HG03045 (cell line): ENCODE results near the gene CHN2.

ENCODE experiments used
- ATAC-seq: cut with Tn5 transposase; IDR thresholded peaks from one replicate; pipeline ENCODE4 v1.9.1; 2021; ENCODE audit warnings: mild to moderate bottlenecking, moderate library complexity; ENCODE audit not compliant: unreplicated experiment

The CHN2 gene

DNA sequence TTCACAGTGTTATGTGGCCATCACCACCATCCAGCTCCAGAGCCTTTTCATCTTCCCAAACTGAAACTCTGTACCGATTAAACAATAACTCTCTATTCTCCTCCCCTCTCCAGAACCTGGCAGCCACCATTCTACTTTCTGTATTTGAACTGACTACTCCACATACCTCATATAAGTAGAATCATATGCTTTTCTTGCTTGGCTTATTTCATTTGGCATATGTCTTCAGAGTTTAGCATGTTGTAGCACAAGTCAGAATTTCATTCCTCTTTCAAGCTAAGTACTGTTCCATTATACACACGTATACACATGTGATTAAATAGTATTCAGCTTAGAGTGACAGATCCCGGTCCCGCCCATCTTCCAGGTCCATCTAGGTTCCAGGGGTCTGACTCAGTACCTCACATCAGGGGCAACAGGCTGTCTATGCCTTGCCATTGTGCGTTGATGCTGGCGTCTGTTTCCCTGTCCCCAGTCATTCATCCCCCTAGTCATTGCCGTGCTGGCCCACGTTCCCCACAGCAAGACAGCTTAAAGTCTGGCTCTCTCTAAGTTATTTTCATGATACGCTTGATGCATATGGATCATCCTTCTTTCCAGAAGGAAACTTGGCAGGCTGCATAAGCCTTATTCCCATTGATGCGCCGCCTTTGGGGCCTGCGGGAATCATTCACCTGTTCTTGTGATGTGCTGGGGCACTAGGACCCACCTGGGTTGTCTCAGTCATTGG is 108.3 kb downstream of the CHN2 start:
- no peak for ATAC-seq

DNA sequence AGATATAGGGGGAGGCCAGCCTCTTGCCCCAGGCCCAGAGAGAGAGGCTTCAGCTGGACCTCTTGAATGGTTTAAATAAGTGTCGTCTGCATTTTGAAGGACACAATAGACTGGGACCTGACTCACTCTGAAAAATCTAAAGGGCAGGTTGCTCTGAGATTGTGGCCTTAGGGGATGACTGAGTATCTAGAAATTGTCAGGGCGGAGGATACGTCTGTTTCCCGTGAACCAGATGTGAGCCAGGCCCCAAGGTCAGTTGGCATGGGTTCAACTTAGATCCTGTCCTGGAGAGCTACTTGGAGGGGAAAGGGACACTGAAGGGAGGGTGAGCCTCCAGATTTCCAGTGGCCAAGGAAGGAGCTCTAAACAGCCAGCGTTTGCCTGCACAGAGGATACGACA is 110.2 kb downstream of the CHN2 start:
- no peak for ATAC-seq

DNA sequence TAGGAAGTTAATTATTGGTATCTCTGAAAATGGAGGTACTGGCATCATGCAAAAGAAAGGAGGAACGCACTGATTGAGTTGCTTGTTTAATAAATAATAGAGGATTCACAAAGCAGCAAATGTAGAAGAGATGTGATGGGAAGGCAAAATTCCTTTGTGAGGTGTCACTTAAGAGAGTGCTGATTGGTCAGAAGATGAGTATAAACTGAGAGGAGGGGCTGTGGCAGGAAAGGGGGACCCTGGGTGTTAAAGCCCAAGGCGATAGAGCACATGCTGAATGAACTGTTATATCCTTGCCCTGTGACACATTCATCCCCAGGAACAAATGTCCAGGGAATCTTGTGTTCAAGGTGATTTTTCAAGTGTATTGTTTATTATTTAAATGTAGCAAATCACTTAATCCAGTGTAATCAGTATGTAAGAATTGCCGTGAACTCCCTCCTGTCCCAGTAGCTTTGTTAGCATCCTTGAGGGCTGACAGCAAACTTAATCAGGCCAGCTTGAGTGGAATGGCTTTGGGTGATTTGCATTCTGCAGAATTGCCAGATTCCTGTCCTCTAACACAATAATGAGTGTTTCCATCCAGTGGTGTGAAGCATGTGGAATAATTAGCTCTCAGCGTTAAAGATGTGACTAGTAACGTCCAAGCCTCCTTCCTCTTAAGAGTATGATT is 111.9 kb downstream of the CHN2 start:
- ATAC-seq: no peak

DNA sequence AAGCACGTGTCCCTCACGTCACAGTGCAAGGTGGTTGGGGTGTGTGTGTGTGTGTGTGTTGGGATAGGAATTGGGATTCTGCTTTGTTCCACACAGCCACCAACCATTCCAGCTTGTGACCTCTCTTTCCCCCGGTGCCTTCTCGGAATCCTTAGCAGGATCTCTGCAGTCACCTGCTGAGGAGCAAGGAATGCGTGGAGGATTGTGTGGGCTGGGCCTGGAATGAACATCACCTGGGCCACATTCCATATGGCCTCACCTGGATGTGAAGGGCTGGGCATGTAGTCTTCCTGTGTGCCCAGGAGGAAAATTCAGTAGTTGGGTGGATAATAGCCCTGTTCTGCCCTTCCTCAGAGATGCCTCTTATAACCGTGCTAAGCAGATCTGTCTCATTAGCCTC is 113.8 kb downstream of the CHN2 start:
- ATAC-seq: no peak

DNA sequence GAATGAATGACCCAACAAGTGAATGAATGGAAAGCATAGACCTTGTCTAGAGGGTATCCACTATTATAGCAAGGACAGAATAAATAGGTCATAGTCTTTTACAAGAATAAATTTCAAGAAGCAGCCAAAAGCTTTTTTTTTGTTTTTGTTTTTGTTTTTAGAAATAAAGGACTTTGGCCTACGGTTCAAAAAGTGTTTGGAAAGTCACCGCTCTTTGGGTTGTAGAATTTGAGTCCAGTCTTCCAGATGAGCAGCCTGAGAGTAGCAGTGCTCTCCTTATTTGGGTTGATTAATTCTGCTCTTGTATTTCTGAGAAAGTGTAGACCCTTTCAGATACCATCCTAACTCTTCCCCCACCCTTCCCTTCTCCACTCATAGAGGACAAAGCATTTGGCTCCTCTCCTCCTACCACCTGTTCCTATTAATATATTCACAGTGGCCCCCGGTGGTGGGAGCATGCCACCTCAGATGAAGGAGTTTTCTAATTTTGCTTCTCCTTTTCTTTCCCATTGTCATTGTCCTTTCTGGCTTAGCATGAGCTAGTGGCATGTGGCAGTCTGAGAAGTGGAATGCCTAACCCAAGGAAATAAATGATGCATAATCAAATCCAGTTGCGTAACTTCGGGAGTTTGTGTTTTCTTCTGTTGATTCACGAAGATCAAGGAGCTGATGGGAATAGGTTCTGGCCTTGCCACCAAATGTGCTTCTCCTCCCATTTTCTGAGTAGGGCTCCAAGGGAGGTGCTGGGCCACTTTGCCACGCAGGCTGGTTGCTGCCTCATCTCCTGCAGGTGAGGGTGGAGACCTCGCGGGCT is 114.7 kb downstream of the CHN2 start:
- no peak for ATAC-seq

DNA sequence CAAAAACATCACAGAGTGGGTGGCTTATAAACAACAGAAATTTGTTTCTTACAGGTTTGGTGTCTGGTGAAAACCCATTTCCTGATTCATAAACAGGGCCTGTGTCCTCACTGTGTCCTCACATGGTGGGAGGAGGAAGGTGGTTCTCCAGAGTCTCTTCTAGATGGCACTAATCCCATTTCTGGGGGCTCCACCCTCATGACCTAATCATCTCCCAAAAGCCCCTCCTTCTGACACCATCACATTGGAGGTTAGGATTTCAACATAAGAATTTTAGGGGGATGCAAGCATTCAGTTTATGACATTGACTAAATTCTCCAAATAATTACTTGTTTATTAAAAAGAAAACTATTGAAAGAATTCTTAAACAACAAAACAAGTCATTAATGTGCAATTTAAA is 116.0 kb downstream of the CHN2 start:
- ATAC-seq: no peak

DNA sequence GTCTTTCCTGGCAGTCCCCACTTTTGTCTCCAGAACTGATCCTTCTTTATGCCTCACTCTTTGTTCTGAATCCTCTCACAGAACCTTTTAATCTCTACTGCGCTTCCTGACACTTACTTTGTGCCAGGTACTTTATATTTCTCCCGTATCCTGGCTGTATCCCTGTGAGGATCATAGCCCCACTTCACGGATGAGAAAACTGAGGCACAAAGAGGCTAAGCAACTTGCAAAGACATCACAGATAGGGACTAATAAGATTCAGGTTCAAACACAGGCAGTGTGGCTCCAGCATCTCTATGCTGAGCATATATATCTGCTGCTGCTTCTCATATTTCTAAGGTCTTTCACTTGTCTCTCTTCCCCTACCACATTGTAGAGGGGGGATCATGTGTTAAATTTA is 116.7 kb downstream of the CHN2 start:
- ATAC-seq: no peak

DNA sequence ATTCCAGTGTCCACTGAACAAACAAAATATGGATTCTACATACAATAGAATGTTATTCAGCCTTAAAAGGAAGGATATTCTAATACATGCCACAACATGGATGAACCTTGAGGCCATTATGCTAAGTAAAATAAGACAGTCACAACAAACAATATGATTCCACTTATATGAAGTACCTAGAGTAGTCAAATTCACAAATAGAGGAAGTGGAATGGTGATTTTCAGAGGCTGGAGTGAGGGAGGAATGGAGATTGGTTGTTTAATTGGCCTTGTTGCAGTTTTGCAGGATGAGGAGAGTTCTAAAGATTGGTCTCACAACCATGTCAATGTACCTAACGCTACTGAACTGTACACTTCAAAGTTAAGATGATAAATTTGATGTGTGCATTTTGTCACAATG is 119.6 kb downstream of the CHN2 start:
- ATAC-seq: no peak

DNA sequence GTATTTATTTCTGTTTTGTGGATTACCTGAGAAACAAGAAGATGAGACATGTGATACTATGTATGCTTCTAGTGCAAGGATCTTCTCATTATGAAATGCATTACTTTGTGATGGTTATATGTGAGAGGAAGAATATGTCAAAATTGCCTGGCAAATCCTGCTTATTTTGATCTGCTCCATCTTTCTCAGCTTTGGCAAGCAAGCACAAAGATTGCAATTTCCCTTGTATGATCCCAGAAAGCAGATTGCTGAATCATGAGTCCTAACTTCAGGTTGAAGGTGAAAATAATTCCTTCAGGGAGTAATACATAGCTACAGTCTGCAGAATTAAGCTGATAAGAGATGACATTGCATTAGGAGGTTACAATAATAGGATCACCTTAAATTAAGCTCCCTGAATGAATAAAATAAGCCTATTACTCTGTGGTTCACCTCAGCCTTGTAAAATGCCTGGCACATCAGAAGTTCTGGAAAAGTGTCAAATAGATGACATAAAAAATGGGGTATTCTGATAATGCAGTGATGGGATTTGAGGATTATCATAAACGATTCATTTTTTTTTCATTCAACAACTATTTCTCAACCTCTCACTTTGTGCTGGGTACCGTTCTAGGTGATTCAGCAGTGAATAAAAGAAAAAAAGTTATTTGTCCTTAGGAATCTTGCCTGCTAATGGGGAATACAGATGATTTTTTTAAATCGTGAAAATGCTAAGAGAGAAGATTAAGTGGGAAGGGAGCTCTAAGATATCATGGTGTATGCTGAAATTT is 120.7 kb downstream of the CHN2 start:
- ATAC-seq: no peak

DNA sequence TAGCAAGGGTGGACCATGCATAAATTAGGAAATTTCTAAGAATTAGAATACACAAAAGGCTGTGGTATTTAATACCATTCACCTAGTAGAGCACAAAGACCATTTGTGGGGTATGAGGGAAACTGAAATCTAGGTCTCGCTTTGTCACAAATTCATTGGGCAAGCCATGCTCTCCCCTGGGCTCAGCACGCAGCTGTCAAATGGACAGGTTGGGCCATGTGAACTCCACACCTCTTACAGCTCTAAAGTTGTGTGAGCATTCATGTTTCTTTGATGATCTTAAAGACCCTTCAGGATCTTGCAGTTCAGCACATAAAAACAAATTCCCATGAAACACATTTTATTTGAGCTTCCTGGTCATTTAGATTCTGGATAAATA is 121.3 kb downstream of the CHN2 start:
- ATAC-seq: no peak

DNA sequence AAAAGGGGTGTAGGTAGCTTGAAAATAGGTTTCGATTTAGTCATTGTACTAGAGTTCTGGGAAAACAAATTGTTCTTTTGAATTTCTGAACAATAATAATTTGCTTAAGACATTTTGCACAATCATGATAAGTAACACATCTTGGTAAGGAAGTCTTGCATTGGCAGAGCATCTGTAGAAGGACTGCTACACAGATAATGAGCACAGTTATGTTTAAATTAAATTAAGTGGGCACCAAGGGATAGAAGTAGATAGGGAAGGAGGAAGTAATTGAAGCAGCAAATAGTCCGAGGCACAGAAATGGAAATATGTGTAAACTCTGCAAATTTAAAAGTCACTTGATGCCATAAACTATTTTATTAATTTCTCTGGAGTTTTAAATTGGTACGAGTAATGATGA is 122.4 kb downstream of the CHN2 start:
- no peak for ATAC-seq

DNA sequence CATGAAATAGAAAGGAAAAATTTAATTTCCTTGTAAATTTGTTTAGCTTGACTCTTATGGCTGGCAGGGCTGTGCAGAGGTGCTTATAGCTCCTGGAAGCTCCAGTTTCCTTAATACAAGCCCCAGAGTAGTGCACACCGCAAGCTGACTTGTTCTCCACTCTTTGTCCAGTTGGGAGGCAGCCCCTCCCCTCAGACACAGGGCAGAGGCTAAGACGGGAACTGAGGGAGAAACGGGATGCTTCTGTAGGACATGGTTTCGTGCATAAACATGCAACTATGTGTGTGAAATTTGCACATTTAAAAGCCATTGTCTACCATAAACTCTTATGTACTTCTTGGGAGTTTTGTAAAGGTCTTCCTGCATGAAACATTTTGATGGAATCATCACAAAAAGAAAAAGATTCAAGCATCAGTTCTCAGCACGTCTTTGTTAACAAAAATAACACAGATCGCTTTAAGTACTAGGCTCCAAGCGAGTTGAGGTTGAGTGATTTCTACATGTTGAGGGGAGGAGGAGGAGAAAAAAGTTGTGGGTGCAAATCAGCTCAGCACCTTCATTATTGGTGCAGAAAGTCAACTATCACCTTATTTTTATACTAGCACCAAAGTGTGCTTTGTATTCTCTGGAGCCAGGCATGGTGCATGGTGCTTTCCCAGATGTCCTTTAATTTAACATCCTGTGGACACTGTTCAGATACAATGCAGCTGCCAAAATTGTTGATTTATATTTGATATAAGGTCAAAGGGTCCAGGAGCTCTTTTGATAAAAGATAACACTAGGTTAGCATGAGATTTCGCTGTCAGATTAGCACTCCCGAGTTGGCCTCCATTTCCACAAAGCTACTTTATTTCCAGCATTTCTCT is 124.5 kb downstream of the CHN2 start:
- ATAC-seq: no peak

DNA sequence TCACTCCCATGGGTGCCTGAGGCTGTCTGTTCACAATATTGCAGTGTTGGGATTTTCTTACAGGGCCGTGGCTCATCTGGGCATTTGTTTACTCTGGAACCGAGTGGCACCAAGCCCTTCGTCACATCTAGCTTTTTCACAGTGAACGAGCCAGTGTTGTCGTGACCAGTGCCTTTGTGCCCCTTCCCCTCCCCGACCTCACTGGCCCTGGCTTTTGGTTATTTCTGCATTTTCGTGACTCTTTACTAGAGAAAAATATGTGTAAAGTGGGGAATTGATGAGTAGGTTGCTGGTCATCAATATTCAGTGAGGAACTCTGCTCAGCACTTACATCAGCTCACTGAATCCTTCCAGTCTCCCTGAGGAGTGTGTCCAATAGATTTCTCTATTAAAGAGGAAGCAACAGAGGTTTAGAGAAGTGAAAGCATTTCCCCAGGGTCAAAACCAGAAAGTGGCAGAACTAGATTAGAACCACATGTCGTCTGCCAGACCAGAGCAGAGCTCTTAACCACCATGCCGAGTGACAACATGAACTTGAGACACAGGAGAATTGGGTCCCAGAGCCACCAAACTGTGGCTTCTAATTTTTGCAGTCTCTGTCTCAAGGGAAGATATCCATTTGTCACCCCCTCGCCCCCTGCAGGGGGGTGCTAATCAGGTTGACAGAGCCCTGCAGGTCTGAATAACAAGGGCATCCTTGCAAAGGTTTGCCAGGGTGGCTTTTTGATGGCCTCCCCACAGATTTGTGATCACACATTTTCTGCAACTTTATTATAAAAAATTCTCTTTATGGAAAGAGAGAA is 125.3 kb downstream of the CHN2 start:
- no peak for ATAC-seq

DNA sequence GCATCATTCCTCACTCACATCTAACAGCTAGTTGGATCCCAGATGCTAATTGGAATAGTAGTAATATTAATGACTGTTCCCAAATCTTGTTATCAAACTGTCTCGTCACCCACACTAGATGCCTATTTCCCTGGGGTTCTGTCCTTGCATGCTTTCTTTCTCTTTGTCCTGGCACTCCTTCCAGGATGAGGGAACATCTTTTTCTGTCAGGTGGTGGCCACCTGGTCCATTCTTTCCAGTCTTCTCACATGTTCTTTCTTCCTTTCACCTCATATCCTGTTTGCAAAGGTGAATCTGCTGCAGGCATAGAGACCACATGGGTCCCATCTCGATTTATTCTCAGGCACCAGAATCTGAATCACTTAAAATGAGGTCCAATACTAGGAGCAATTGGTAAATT is 126.0 kb downstream of the CHN2 start:
- ATAC-seq: no peak

DNA sequence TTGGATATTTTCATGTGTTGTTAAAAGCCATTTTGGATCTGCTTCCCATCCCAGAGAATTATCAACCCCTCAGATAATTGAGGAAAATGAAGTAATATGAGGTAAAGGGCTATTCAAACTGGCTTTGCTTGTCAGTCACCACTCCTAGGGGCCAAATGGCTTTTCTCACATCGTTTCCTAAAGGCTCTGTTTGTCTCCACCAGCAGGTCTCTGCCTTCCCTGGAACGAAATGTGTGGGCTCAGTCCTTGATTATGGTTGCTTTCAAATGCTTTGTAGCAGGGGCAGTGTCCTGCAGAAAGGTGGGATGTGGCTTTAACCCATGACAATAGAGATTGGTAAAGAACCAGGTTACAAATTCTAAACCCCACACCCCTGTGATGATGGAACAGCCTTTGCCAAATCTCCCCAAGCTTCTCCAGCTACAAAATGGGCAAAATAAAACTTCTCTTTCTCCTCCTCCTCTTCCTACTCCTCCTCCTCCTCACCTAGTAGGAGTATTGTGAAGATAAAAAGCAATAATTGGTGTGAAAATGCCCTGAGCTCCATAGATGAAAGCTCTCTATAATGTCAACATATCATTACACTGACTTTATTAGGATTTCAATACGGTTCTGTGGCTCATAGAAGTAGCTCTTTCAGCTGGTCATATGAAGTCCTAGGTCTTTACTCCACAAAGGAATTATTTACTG is 127.6 kb downstream of the CHN2 start:
- no peak for ATAC-seq

DNA sequence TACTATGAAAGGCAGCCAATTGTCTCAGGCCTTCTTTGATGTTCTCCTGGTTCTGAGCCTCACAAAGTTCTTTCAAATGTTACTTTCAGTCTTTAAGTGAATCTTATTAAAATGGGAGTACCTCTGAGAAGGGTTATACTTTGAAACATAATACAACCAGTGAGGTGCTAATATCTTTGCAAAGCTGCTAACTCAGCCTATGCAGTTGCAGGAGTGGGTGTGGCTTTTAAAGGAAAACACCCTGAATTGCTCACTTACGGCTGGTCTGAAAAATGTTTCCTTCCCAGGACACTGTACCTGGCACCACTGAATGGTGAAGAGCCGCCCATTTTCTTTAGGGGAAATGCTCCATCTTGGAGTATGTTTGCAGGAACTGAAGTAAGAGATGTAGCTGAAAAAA is 130.9 kb downstream of the CHN2 start:
- ATAC-seq: no peak

DNA sequence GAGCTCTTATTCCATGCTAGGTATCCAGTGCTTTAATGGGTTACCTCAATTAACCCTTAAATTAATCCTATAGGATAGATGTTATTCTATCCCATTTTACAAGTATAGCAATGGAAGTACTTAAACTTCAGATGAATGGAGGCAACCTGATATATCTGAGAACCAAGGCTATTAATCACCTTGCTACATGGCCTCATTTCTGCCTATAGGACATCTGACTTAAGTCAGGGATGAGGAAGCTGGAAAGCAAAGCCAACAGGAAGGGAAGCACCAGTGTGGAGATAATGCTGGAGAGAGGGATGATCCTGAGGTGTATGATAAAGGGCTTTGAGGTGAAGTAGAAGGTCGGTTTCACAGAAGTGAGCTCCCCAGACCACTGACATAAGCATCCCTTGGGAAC is 132.3 kb downstream of the CHN2 start:
- no peak for ATAC-seq

DNA sequence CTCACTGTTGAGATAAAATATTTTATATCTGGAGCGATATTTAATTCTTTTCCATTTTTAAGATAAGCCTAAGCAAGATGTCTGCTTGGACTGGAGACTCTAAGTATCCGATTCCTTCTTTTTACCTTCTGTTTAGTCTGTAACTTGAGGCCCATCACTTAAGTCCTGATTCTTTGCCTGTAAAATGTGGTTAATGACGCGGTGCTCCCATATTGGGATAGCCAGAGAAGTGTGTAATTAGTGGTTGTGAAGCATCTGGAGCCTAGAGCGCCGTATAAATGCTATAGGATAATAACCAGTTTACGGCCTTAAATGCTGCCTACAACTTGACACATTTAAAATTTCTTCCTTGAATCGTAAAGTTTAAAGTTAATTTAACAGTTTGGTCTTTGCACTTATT is 132.9 kb downstream of the CHN2 start:
- no peak for ATAC-seq

DNA sequence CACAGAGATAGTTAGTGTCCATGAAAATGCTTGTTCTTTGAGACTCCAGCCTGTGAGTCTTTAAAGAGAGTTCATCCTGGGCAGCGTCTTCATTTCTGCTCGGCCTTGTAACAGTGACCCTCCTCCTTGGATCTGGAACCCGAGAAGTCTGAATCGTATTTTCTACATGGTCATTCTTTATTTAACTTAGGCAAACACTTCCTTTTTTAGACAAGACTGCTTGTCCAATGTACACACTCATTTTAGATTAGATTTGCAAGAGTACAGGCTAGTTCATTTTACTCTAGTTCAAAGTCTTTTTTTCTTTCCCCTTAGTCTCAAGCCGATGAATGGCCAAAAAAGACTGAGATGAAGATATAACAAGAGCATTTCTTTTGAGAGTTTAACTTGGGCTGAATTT is 133.5 kb downstream of the CHN2 start:
- ATAC-seq: no peak
